Activated naive CD4-positive, alpha-beta T cell treated with anti-CD3 and anti-CD28 coated beads, Interleukin-2, amount 50 U/mL, for 16 hours (primary cell): ENCODE measurements around the gene LGI1.
A peak's percentile ranks its signal among the peaks of the same experiment; 100 is the strongest.

Experiments used
- DNase-seq: peaks from one replicate; pipeline ENCODE4 v3.0.0-alpha.2; 2020

The LGI1 gene

GRCh38 chr10:93757801-93758507 is at the start of gene LGI1:
TSS of gene LGI1 (plus strand) at chr10:93757936. CDS start at chr10:93758145, 209 bp downstream.
- DNase-seq: no peak

GRCh38 chr10:93710333-93710909 is 47.3 kb upstream of the LGI1 start:
- DNase-seq: no peak

- DNase-seq: no peak
Observed at GRCh38 chr10:93711891-93712290, 45.8 kb upstream of the LGI1 start.

- DNase-seq: no peak
Observed at GRCh38 chr10:93712593-93712992, 45.1 kb upstream of the LGI1 start.

GRCh38 chr10:93715345-93715744 is 42.4 kb upstream of the LGI1 start:
- DNase-seq: no peak

- no peak for DNase-seq
Observed at GRCh38 chr10:93716766-93717165, 41.0 kb upstream of the LGI1 start.

- no peak for DNase-seq
Observed at GRCh38 chr10:93718937-93719725, 38.6 kb upstream of the LGI1 start.

- DNase-seq: no peak
Observed at GRCh38 chr10:93719901-93720300, 37.8 kb upstream of the LGI1 start.

- no peak for DNase-seq
Observed at GRCh38 chr10:93722550-93722949, 35.2 kb upstream of the LGI1 start.

- no peak for DNase-seq
Observed at GRCh38 chr10:93723153-93723552, 34.6 kb upstream of the LGI1 start.

- no peak for DNase-seq
Observed at GRCh38 chr10:93726024-93726423, 31.7 kb upstream of the LGI1 start.

GRCh38 chr10:93741367-93741766 is 16.4 kb upstream of the LGI1 start:
- no peak for DNase-seq

- no peak for DNase-seq
Observed at GRCh38 chr10:93742633-93743349, 14.9 kb upstream of the LGI1 start.

GRCh38 chr10:93745408-93746065 is 12.2 kb upstream of the LGI1 start:
- no peak for DNase-seq

GRCh38 chr10:93746844-93747284 is 10.9 kb upstream of the LGI1 start:
- no peak for DNase-seq

- no peak for DNase-seq
Observed at GRCh38 chr10:93749218-93749799, 8.4 kb upstream of the LGI1 start.

- DNase-seq: no peak
Observed at GRCh38 chr10:93751124-93751523, 6.6 kb upstream of the LGI1 start.

- peak; percentile 16 for DNase-seq
Observed at GRCh38 chr10:93751832-93752231, 5.9 kb upstream of the LGI1 start.

- DNase-seq: no peak
Observed at GRCh38 chr10:93752761-93753160, 5.0 kb upstream of the LGI1 start.

GRCh38 chr10:93753621-93754250 is 4.0 kb upstream of the LGI1 start:
- DNase-seq: no peak

- DNase-seq: no peak
Observed at GRCh38 chr10:93754761-93755160, 3.0 kb upstream of the LGI1 start.
